Fibroblast of mammary gland (primary cell): Measurements from ENCODE around the gene RYR3.

Experiments used
- DNase-seq: peaks from one replicate; pipeline ENCODE4 v3.0.0-alpha.2; 2010; ENCODE audit warnings: low read depth
- H3K4me3 ChIP-seq: 2 replicates; pipeline ENCODE4 v1.5.1; 2011; ENCODE audit warnings: low read depth, mild to moderate bottlenecking, low read length, moderate library complexity; ENCODE audit not compliant: control insufficient read depth
- CTCF ChIP-seq: conservative IDR thresholded peaks from 2 replicates; pipeline ENCODE4 v1.5.1; 2011; ENCODE audit warnings: low read depth, low read length, inconsistent platforms; ENCODE audit not compliant: control insufficient read depth, insufficient read depth

RYR3 gene

GRCh38 chr15:33644304-33644703, 333.5 kb downstream of the RYR3 start:
- H3K4me3 ChIP-seq: no peak overlapping the region
- TF ChIP-seq CTCF: no peak
- no peak for DNase-seq

- no peak for DNase-seq
- no peak overlapping the region for H3K4me3 ChIP-seq
- no peak for TF ChIP-seq CTCF
Observed at GRCh38 chr15:33646744-33647143, 336.0 kb downstream of the RYR3 start.

- no peak overlapping the region for H3K4me3 ChIP-seq
- no peak for DNase-seq
- no peak for TF ChIP-seq CTCF
Observed at GRCh38 chr15:33649217-33649933, 338.6 kb downstream of the RYR3 start.

GRCh38 chr15:33654860-33655259, 344.1 kb downstream of the RYR3 start:
- peak; percentile 7 for TF ChIP-seq CTCF
- peak; percentile 37 for DNase-seq

GRCh38 chr15:33655488-33655887, 344.7 kb downstream of the RYR3 start:
- TF ChIP-seq CTCF: no peak
- DNase-seq: no peak
- H3K4me3 ChIP-seq: no peak overlapping the region

More at GRCh38 chr15:33654860-33655259, 344.1 kb downstream of the RYR3 start:
- no peak overlapping the region for H3K4me3 ChIP-seq

- H3K4me3 ChIP-seq: no peak overlapping the region
- DNase-seq: no peak
- TF ChIP-seq CTCF: no peak
Observed at GRCh38 chr15:33656168-33656567, 345.4 kb downstream of the RYR3 start.

GRCh38 chr15:33660151-33660550, 349.4 kb downstream of the RYR3 start:
- H3K4me3 ChIP-seq: no peak overlapping the region
- DNase-seq: no peak
- no peak for TF ChIP-seq CTCF
